ENCODE results near the gene ADAMTS20. TPM values are rescaled to one million over a fixed set of nuclear protein-coding genes. Genes with fewer than 3 reads are reported as not detected.

ADAMTS20 gene
- total RNA-seq, 1 experiment from 2014 or later: 0.07 TPM

DNA sequence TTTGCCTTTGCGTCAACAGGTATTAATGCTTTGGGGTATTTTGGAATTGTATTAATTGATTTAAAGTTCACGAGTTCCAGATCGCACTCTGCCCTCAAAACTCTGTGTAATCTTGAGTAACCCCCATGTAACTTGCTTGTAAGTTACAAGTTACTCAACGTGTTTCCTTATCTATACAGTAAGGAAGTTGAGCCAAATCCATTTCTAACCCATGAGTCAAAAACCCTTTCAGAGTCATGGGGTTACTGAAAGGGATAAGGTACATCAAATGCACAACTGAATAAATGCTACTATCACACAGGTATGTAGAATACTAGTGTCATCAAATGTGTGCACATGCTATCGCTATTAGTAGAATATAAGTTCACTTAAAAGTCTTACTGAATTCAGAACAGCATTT, 28.6 kb upstream of the ADAMTS20 start:
- H3K36me3 Mint-ChIP-seq (ENCODE audit: insufficient read depth, unreplicated experiment): no peaks in the 10 kb centered on the region
- ChIA-PET POLR2A (no interaction called here), CTCF (no interaction called here)
- Histone ChIP-seq H3K27me3 (replicated peaks; ENCODE audit: control insufficient read depth, insufficient read depth, low read length) (no peaks in the 10 kb centered on the region), H3K36me3 (ENCODE audit: control insufficient read depth, insufficient read depth, low read length) (no peaks in the 10 kb centered on the region), H3K4me1 (no peaks in the 10 kb centered on the region), H3K9me3 (no peaks in the 10 kb centered on the region), H3K4me3 (ENCODE audit: low read depth, low read length) (no peak overlapping the region)
- no TSS peak for BruUV-seq (replicated peaks)
- intact Hi-C loops (cut with micrococcal nuclease; ENCODE audit: unreplicated experiment): no loop called here
- no peaks in the 10 kb centered on the region for H3K4me1 Mint-ChIP-seq (ENCODE audit: low read depth, unreplicated experiment)
- H3K27me3 Mint-ChIP-seq (ENCODE audit: insufficient read depth, unreplicated experiment): peaks cover 18% of the 10 kb centered on the region
- no peak overlapping the region for H3K4me3 Mint-ChIP-seq (ENCODE audit: unreplicated experiment)
- H3K27ac Mint-ChIP-seq (ENCODE audit: unreplicated experiment): no peak overlapping the region
- H3K9me3 Mint-ChIP-seq (ENCODE audit: unreplicated experiment): no peaks in the 10 kb centered on the region
- DNase-seq: no peak
- TF ChIP-seq, protein P1, sequence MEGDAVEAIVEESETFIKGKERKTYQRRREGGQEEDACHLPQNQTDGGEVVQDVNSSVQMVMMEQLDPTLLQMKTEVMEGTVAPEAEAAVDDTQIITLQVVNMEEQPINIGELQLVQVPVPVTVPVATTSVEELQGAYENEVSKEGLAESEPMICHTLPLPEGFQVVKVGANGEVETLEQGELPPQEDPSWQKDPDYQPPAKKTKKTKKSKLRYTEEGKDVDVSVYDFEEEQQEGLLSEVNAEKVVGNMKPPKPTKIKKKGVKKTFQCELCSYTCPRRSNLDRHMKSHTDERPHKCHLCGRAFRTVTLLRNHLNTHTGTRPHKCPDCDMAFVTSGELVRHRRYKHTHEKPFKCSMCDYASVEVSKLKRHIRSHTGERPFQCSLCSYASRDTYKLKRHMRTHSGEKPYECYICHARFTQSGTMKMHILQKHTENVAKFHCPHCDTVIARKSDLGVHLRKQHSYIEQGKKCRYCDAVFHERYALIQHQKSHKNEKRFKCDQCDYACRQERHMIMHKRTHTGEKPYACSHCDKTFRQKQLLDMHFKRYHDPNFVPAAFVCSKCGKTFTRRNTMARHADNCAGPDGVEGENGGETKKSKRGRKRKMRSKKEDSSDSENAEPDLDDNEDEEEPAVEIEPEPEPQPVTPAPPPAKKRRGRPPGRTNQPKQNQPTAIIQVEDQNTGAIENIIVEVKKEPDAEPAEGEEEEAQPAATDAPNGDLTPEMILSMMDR (IDR thresholded peaks at IDR 0.05; ENCODE audit: insufficient read depth in 1 of 2, low read depth in 1 of 2, low read length in 1 of 2, severe bottlenecking in 1 of 2, unreplicated experiment in 1 of 2): no peak

DNA sequence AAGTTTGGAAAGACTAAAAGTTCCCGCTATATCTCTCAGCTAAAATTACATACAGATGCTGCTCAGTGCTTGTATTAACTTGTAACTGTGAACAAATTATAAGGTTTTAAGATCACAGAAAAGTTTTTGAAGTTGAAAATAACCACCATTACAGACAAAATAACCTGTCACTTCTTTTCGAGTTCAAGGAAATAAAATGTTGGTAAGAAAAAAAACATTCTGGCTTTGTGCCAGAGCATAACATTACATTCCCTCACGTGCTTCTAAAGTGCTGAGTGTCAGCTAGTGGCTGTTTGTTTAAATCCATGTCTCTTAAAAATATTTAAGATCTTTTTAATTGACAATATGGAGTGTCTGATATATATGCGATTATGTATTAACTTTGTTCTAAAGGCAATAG, 27.2 kb upstream of the ADAMTS20 start:
- Mint-ChIP-seq H3K9me3 (ENCODE audit: unreplicated experiment) (no peaks in the 10 kb centered on the region), H3K4me3 (ENCODE audit: unreplicated experiment) (no peak overlapping the region), H3K27ac (ENCODE audit: unreplicated experiment) (no peak overlapping the region), H3K36me3 (ENCODE audit: insufficient read depth, unreplicated experiment) (no peaks in the 10 kb centered on the region), H3K27me3 (ENCODE audit: insufficient read depth, unreplicated experiment) (peaks cover 21% of the 10 kb centered on the region), H3K4me1 (ENCODE audit: low read depth, unreplicated experiment) (no peaks in the 10 kb centered on the region)
- BruUV-seq (replicated peaks): no TSS peak
- Histone ChIP-seq H3K4me1 (no peaks in the 10 kb centered on the region), H3K9me3 (no peaks in the 10 kb centered on the region), H3K36me3 (ENCODE audit: control insufficient read depth, insufficient read depth, low read length) (no peaks in the 10 kb centered on the region), H3K4me3 (ENCODE audit: low read depth, low read length) (no peak overlapping the region), H3K27me3 (replicated peaks; ENCODE audit: control insufficient read depth, insufficient read depth, low read length) (no peaks in the 10 kb centered on the region)
- POLR2A ChIA-PET: no interaction called here
- TF ChIP-seq, protein P1 (IDR thresholded peaks at IDR 0.05; ENCODE audit: insufficient read depth in 1 of 2, low read depth in 1 of 2, low read length in 1 of 2, severe bottlenecking in 1 of 2, unreplicated experiment in 1 of 2): no peak
- intact Hi-C loops (cut with micrococcal nuclease; ENCODE audit: unreplicated experiment): no loop called here
- CTCF ChIA-PET: no interaction called here
- DNase-seq: no peak

DNA sequence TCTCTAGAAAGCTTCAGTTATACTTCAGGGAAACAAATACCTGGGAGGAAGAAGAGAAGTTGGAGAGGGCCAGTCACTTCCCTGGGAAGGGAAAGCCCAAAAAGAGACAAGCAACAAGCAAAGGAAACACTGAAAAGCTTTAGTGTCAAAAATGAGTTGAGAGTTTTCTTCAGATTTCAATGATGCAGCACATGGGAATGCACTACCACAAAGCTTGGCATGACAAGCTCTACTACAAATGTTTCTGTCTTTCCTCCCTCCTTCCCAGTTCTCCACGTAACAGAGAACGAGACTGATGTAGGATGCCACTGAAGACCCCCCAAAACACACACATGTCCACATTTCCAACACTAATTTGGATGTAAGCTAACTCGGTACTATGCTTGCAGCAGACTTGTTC, 26.8 kb upstream of the ADAMTS20 start:
- no peaks in the 10 kb centered on the region for H3K9me3 Mint-ChIP-seq (ENCODE audit: unreplicated experiment)
- H3K4me1 Mint-ChIP-seq (ENCODE audit: low read depth, unreplicated experiment): no peaks in the 10 kb centered on the region
- H3K9me3 ChIP-seq: no peaks in the 10 kb centered on the region
- H3K4me1 ChIP-seq: no peaks in the 10 kb centered on the region
- H3K27me3 Mint-ChIP-seq (ENCODE audit: insufficient read depth, unreplicated experiment): peaks cover 21% of the 10 kb centered on the region
- no peak overlapping the region for H3K4me3 ChIP-seq (ENCODE audit: low read depth, low read length)
- POLR2A ChIA-PET: no interaction called here
- TF ChIP-seq, protein P1 (IDR thresholded peaks at IDR 0.05; ENCODE audit: insufficient read depth in 1 of 2, low read depth in 1 of 2, low read length in 1 of 2, severe bottlenecking in 1 of 2, unreplicated experiment in 1 of 2): no peak
- H3K4me3 Mint-ChIP-seq (ENCODE audit: unreplicated experiment): no peak overlapping the region
- no peaks in the 10 kb centered on the region for H3K27me3 ChIP-seq (replicated peaks; ENCODE audit: control insufficient read depth, insufficient read depth, low read length)
- CTCF ChIA-PET: no interaction called here
- H3K36me3 Mint-ChIP-seq (ENCODE audit: insufficient read depth, unreplicated experiment): no peaks in the 10 kb centered on the region
- intact Hi-C loops (cut with micrococcal nuclease; ENCODE audit: unreplicated experiment): no loop called here
- no peaks in the 10 kb centered on the region for H3K36me3 ChIP-seq (ENCODE audit: control insufficient read depth, insufficient read depth, low read length)
- no TSS peak for BruUV-seq (replicated peaks)
- no peak overlapping the region for H3K27ac Mint-ChIP-seq (ENCODE audit: unreplicated experiment)
- no peak for DNase-seq

Data from Caco-2 (cell line).